ENCODE results near the gene MICB.

GRCh38 chr6:31476515-31477139 lies 21.3 kb upstream of the MICB start:
- TF ChIP-seq EZH2phosphoT487 (conservative IDR thresholded peaks at IDR 0.05; ENCODE audit: low read length) (no peak), CTCF (IDR thresholded peaks at IDR 0.05; ENCODE audit: insufficient read depth, low read length, poor library complexity, severe bottlenecking) (no peak)

Data from SU-DHL-6 (cell line).